ENCODE data around the gene DPYSL3. TPM values are rescaled to one million over a fixed set of nuclear protein-coding genes. Genes with fewer than 3 reads are reported as not detected.

DPYSL3 gene
- polyA plus RNA-seq, 1 of the 3 experiments (the other 2 are of a cell fraction), result 123 TPM

GRCh38 chr5:147397616-147398015 lies 112.3 kb downstream of the DPYSL3 start:
- no peak overlapping the region for H3K9ac ChIP-seq
- no peaks in the 10 kb centered on the region for H3K9me2 ChIP-seq
- H3K27ac ChIP-seq (ENCODE audit: low read depth in 2 of 2, low read length in 1 of 2), result no peak overlapping the region
- no peaks in the 10 kb centered on the region for H3K79me2 ChIP-seq (ENCODE audit: insufficient read depth)
- no peak overlapping the region for H3K4me3 ChIP-seq (ENCODE audit: low read depth in 2 of 2, low read length in 1 of 2)
- DNase-seq, result no peak
- no peak overlapping the region for H3K4me2 ChIP-seq
- TF ChIP-seq SIN3A (IDR thresholded peaks at IDR 0.05; ENCODE audit: borderline replicate concordance, low read depth, low read length) (no peak), EP300 (IDR thresholded peaks at IDR 0.05; ENCODE audit: borderline replicate concordance in 1 of 2, low read depth in 1 of 2, low read length in 1 of 2) (no peak), CTCF (IDR thresholded peaks at IDR 0.05) (no peak; the same call in 1 of the 2 replicates), SMC3 (IDR thresholded peaks at IDR 0.05; ENCODE audit: low read depth, low read length) (no peak), TCF12 (IDR thresholded peaks at IDR 0.05) (no peak), MXI1 (IDR thresholded peaks at IDR 0.05; ENCODE audit: low read depth, low read length) (no peak), FOSL2 (IDR thresholded peaks at IDR 0.05; ENCODE audit: borderline replicate concordance, low read depth) (no peak), EZH2phosphoT487 (IDR thresholded peaks at IDR 0.05; ENCODE audit: borderline replicate concordance, low read depth) (no peak), GABPA (IDR thresholded peaks at IDR 0.05; ENCODE audit: low read depth) (no peak), TEAD4 (IDR thresholded peaks at IDR 0.05; ENCODE audit: borderline replicate concordance, insufficient read depth) (no peak), FOXJ3 (CRISPR knock-in tag; IDR thresholded peaks at IDR 0.05) (no peak), MEF2A (IDR thresholded peaks at IDR 0.05; ENCODE audit: borderline replicate concordance, low read depth) (no peak), ELF1 (IDR thresholded peaks at IDR 0.05) (no peak)
- TF ChIP-seq, protein P1, sequence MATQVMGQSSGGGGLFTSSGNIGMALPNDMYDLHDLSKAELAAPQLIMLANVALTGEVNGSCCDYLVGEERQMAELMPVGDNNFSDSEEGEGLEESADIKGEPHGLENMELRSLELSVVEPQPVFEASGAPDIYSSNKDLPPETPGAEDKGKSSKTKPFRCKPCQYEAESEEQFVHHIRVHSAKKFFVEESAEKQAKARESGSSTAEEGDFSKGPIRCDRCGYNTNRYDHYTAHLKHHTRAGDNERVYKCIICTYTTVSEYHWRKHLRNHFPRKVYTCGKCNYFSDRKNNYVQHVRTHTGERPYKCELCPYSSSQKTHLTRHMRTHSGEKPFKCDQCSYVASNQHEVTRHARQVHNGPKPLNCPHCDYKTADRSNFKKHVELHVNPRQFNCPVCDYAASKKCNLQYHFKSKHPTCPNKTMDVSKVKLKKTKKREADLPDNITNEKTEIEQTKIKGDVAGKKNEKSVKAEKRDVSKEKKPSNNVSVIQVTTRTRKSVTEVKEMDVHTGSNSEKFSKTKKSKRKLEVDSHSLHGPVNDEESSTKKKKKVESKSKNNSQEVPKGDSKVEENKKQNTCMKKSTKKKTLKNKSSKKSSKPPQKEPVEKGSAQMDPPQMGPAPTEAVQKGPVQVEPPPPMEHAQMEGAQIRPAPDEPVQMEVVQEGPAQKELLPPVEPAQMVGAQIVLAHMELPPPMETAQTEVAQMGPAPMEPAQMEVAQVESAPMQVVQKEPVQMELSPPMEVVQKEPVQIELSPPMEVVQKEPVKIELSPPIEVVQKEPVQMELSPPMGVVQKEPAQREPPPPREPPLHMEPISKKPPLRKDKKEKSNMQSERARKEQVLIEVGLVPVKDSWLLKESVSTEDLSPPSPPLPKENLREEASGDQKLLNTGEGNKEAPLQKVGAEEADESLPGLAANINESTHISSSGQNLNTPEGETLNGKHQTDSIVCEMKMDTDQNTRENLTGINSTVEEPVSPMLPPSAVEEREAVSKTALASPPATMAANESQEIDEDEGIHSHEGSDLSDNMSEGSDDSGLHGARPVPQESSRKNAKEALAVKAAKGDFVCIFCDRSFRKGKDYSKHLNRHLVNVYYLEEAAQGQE (IDR thresholded peaks at IDR 0.05; ENCODE audit: low read depth, low read length), result no peak
- CTCF ChIA-PET, result interaction anchor here (0.6 to 2.4 kb wide), 10 partner anchors 9 to 205 kb away, joined by 3 to 14 read pairs (median 4); no protein-coding TSS in a partner anchor
- no peaks in the 10 kb centered on the region for H3K27me3 ChIP-seq (ENCODE audit: insufficient read depth)
- 90% methylated on average over 10 of the region's 11 CpGs for WGBS (ENCODE audit: low lambda C conversion rate)
- POLR2A ChIA-PET, result no interaction called here
- H2AFZ ChIP-seq (ENCODE audit: low read depth), result no peak overlapping the region
- peaks cover 0 to 18% of the 10 kb centered on the region in 2 experiments; a peak in 2 of 4 replicates for H3K4me1 ChIP-seq (ENCODE audit: control insufficient read depth in 1 of 2, insufficient read depth in 2 of 2, low read depth in 1 of 2, low read length in 1 of 2)
- no peaks in the 10 kb centered on the region for H4K20me1 ChIP-seq (ENCODE audit: insufficient read depth)
- H3F3A ChIP-seq (replicated peaks; ENCODE audit: insufficient read depth), result peaks cover 2% of the 10 kb centered on the region
- H3K9me3 ChIP-seq, result no peaks in the 10 kb centered on the region
- peaks cover 79 to 91% of the 10 kb centered on the region in 2 experiments for H3K36me3 ChIP-seq (replicated peaks in 1 of 2; ENCODE audit: control insufficient read depth in 1 of 2, insufficient read depth in 2 of 2, low read length in 1 of 2)

Measured in SK-N-SH (cell line).